ENCODE measurements around the gene KMT2C.
"Not testable (repeated sequence)": the region's sequence is repeated elsewhere in the genome, so short reads cannot be mapped to it uniquely, and the experiment has no call there.

The KMT2C gene

DNA sequence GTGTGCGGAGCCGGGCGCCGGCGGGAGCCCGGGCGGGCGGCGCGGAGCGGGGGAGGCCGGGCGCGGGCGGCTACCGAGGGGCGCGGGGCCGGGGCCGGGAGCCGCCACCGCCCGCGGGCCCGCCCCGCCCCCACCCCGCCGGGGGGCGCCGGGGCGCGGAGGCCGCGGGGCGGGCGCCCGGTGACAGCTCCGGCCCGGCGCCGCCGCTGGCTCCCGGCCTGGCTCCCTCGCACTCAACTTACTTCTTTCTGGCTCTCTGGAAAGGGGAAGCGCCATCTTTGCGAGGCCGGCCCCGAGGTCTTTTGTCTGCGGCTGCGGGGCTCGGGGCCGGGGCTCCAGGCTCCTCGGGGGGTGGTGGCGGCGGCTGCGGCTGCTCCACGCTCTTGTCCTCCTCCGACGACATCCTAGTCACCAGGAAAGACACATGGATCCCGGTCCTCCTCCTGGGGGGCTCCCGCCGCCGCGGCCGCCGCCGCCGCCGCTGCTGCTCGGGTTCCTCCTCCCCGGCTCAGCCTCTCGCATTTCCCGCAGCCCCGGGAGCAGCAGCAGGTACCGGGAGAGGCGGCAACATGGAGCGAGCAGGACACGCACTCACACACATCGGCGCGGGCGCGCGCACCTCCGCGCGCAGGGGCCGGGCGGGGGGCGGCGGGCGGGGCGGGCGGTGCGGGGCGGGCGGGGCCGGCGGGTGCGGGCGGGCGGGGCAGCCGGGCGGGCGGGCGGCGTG lies at the start of gene KMT2C:
TSS of gene KMT2C (minus strand) at position 620 of the 727 bp plus-strand sequence. CDS start at position 403, 217 bp downstream.
- in situ Hi-C loops (cut with HindIII; ENCODE audit: low pct_ligation_motif_present, low pct_unique_long_range_greater_than_20kb, low sequenced_read_pairs), result no loop called here
- DNase-seq, result peak; percentile 66

GRCh38 chr7:152481082-152481481 lies 45.3 kb upstream of the KMT2C start:
- in situ Hi-C loops (cut with HindIII; ENCODE audit: low pct_ligation_motif_present, low pct_unique_long_range_greater_than_20kb, low sequenced_read_pairs), result no loop called here
- DNase-seq, result no peak

GRCh38 chr7:152480664-152481063 lies 44.9 kb upstream of the KMT2C start:
- in situ Hi-C loops (cut with HindIII; ENCODE audit: low pct_ligation_motif_present, low pct_unique_long_range_greater_than_20kb, low sequenced_read_pairs), result no loop called here

DNA sequence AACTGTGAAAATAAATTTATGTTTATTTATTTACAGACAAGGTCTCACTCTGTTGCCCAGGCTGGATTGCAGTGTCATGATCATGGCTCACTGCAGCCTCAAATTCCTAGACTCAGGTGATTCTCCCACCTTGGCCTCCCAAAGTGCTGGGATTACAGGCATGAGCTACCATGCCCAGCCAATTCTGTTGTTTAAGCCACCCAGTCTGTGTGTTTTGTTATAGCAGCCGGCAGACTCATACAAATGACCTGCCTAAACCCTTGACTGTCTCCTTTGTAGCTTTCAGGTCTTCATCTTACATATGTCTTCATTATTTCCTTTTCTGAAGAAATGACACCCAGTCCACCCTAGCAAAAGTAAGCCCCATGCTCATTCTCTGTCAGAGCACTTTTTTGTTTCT lies 43.8 kb upstream of the KMT2C start:
- in situ Hi-C loops (cut with HindIII; ENCODE audit: low pct_ligation_motif_present, low pct_unique_long_range_greater_than_20kb, low sequenced_read_pairs), result no loop called here
- DNase-seq, result no peak

More at GRCh38 chr7:152480664-152481063, 44.9 kb upstream of the KMT2C start:
- no peak for DNase-seq

GRCh38 chr7:152478140-152478539 lies 42.3 kb upstream of the KMT2C start:
- in situ Hi-C loops (cut with HindIII; ENCODE audit: low pct_ligation_motif_present, low pct_unique_long_range_greater_than_20kb, low sequenced_read_pairs), result no loop called here
- no peak for DNase-seq

- DNase-seq, result no peak
- in situ Hi-C loops (cut with HindIII; ENCODE audit: low pct_ligation_motif_present, low pct_unique_long_range_greater_than_20kb, low sequenced_read_pairs), result no loop called here
Observed at GRCh38 chr7:152477079-152477478, 41.3 kb upstream of the KMT2C start.

GRCh38 chr7:152476551-152476950 lies 40.7 kb upstream of the KMT2C start:
- no peak for DNase-seq
- in situ Hi-C loops (cut with HindIII; ENCODE audit: low pct_ligation_motif_present, low pct_unique_long_range_greater_than_20kb, low sequenced_read_pairs), result no loop called here

- DNase-seq; in situ Hi-C loops (cut with HindIII; ENCODE audit: low pct_ligation_motif_present, low pct_unique_long_range_greater_than_20kb, low sequenced_read_pairs): not testable (repeated sequence)
Observed at GRCh38 chr7:152471023-152471620, 35.3 kb upstream of the KMT2C start.

- in situ Hi-C loops (cut with HindIII; ENCODE audit: low pct_ligation_motif_present, low pct_unique_long_range_greater_than_20kb, low sequenced_read_pairs); DNase-seq: not testable (repeated sequence)
Observed at GRCh38 chr7:152470251-152471022, 34.6 kb upstream of the KMT2C start.

- in situ Hi-C loops (cut with HindIII; ENCODE audit: low pct_ligation_motif_present, low pct_unique_long_range_greater_than_20kb, low sequenced_read_pairs); DNase-seq: not testable (repeated sequence)
Observed at GRCh38 chr7:152469576-152469975, 33.8 kb upstream of the KMT2C start.

DNA sequence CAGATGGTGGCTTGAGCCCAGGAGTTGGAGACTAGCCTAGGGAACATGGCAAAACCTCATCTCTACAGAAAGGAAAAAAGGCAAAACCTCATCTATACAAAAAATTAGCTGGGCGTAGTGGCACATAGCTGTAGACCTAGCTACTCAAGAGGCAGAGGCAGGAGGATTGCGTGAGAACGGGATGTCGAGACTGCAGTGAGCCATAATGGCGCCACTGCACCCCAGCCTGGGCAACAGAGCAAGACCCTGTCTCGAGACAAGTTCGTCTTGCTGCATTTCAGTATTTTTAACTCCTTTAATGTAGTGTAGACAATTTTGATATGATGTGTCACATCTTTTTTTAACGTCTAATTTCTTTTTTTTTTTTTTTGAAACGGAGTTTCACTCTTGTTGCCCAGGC lies 31.4 kb upstream of the KMT2C start:
- DNase-seq, result no peak
- in situ Hi-C loops (cut with HindIII; ENCODE audit: low pct_ligation_motif_present, low pct_unique_long_range_greater_than_20kb, low sequenced_read_pairs), result no loop called here

DNA sequence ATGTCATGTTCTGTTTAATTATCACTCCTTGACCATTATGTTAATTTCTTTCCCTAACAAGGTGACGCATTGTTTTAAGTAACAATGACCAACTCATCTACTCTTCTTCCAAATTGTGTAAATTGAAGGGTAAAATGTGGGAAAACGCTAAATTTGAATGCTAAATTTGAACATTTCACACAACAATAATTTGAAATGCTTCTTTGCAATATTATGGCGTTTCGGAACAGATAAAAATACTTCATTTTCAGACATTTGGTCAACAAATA lies 29.2 kb upstream of the KMT2C start:
- DNase-seq, result no peak

GRCh38 chr7:152464312-152465118 lies 28.7 kb upstream of the KMT2C start:
- DNase-seq, result peak; percentile 87
- in situ Hi-C loops (cut with HindIII; ENCODE audit: low pct_ligation_motif_present, low pct_unique_long_range_greater_than_20kb, low sequenced_read_pairs), result no loop called here

More for the DNA sequence above, 29.2 kb upstream of the KMT2C start:
- in situ Hi-C loops (cut with HindIII; ENCODE audit: low pct_ligation_motif_present, low pct_unique_long_range_greater_than_20kb, low sequenced_read_pairs), result no loop called here

DNA sequence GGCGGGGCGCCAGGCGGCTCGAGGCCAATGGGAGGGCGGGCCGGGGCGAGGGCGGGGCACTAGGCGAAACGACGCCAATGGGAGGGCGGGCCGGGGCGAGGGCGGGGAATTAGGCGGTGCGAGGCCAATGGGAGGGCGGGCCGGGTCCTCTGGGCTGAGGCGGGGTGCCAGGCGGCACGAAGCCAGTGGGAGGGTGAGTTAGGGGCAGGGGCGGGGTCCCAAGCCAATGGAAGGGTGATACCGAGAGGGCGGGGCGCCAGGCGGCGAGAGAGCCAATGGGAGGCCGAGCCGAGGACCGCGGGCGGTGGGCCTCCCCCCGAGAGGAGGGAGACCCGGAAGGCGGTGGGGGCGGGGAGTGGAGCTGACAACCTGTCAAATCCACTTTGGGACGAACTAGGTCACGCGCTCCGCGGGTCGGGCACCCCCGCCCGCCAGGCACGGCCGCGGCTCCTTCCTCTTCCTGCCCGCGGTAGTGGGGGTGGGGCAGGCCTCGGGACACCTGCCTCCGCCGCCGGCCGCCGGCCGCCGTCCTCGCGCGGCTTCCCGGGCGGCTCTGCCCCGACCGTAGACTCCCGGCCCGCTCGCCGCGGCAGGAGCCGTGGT lies 28.0 kb upstream of the KMT2C start:
- in situ Hi-C loops (cut with HindIII; ENCODE audit: low pct_ligation_motif_present, low pct_unique_long_range_greater_than_20kb, low sequenced_read_pairs), result no loop called here

GRCh38 chr7:152462995-152463708 lies 27.3 kb upstream of the KMT2C start:
- in situ Hi-C loops (cut with HindIII; ENCODE audit: low pct_ligation_motif_present, low pct_unique_long_range_greater_than_20kb, low sequenced_read_pairs), result no loop called here
- peak; percentile 45 for DNase-seq

More for the DNA sequence above, 28.0 kb upstream of the KMT2C start:
- DNase-seq, result peak; percentile 100

DNA sequence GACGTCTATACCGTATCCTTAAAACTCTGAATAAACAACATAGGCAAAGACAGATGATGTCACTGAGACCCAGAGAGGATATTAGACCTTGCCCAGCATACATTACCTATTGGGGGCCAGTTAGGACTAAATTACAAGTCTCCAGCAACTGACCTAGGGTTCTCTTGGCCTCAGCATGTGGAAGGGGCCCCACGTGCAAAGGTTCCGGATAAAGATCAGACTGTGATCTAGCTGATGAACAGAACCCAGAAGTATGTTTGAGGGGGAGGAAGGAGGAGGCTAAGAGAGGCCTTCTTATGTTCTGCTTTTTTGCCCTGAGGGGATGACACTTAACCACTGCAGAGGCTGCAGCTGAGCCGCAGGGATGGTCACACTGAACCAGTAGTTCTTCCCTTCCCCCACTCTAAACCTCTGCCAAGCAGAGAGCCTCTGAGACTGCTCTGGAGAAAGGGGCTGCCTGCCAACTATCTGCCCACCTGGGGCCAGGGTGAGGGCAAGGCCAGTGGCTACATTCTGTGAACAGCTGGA lies 24.0 kb upstream of the KMT2C start:
- in situ Hi-C loops (cut with HindIII; ENCODE audit: low pct_ligation_motif_present, low pct_unique_long_range_greater_than_20kb, low sequenced_read_pairs), result no loop called here
- DNase-seq, result no peak

DNA sequence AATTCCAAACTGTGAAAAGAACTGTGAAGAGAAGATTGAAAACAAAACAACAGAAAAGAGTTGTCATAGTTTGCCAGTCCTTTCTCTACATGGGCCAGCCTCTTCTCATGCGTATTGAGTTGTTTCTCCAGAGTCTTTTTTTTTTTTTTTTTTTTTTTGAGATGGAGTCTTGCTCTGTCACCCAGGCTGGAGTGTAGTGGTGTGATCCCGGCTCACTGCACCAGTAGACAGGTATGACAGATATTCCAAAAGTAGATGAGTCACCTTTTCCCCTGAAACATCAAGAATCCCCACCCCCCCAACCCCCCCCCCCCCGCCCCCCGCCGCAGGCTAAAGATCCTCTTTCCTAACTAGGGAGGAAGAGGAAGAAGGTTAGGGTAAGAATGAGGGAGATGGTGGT lies 15.6 kb upstream of the KMT2C start:
- DNase-seq, result no peak
- in situ Hi-C loops (cut with HindIII; ENCODE audit: low pct_ligation_motif_present, low pct_unique_long_range_greater_than_20kb, low sequenced_read_pairs), result no loop called here
